Upper lobe of left lung (tissue), 6 donors: ENCODE data around the gene TMEM91. TPM values are rescaled to one million over a fixed set of nuclear protein-coding genes. Genes with fewer than 3 reads are reported as not detected.

ENCODE experiments used
- ATAC-seq, 2 donors: fragments of 200-7000 bp; cut with Tn5 transposase; one replicate each; pipeline ENCODE4 v1.9.1; 2022; ENCODE audit warnings: mild to moderate bottlenecking in 2 of 2, moderate library complexity in 2 of 2; ENCODE audit not compliant: low FRiP score in 2 of 2
- DNase-seq, 2 donors: peaks; one replicate each; pipeline ENCODE4 v3.0.0-alpha.2; 2019 to 2020
- H3K27ac ChIP-seq, 4 donors: fragments of 200-600 bp; sonication (generic); one replicate each; pipeline ENCODE4 v1.5.1; 2016 to 2019
- H3K27me3 ChIP-seq, 4 donors: fragments of 200-600 bp; sonication (generic); one replicate each; pipeline ENCODE4 v1.5.1; 2017 to 2019
- H3K36me3 ChIP-seq, 4 donors: fragments of 200-600 bp; sonication (generic); one replicate each; pipeline ENCODE4 v1.5.1; 2016 to 2019
- H3K4me1 ChIP-seq, 4 donors: fragments of 200-600 bp; sonication (generic); one replicate each; pipeline ENCODE4 v1.5.1; 2018 to 2019
- H3K4me3 ChIP-seq, 4 donors: fragments of 200-600 bp; sonication (generic); one replicate each; pipeline ENCODE4 v1.5.1; 2017 to 2019; ENCODE audit warnings: mild to moderate bottlenecking in 2 of 4, moderate library complexity in 1 of 4
- H3K9me3 ChIP-seq, 4 donors: fragments of 200-600 bp; sonication (generic); one replicate each; pipeline ENCODE4 v1.5.1; 2018 to 2019
- CTCF ChIP-seq, 6 experiments: fragments of 450-650 bp in 4 of 6; fragments of 200-600 bp in 2 of 6; sonication (generic) in 2 of 6; IDR thresholded peaks; one replicate each; pipeline ENCODE4 v1.5.1; 2016 to 2019; ENCODE audit warnings: antibody characterized with exemption in 6 of 6
- EP300 ChIP-seq, 4 donors: sonication (generic); formaldehyde crosslinking; IDR thresholded peaks; one replicate each; pipeline ENCODE4 v1.5.1; 2017; ENCODE audit warnings: antibody characterized with exemption in 4 of 4, control low read depth in 2 of 4
- POLR2A ChIP-seq, 4 donors: fragments of 450-650 bp; IDR thresholded peaks; one replicate each; pipeline ENCODE4 v1.5.1; 2016 to 2017; ENCODE audit warnings: antibody characterized with exemption in 4 of 4, mild to moderate bottlenecking in 2 of 4
- POLR2AphosphoS5 ChIP-seq, 2 donors: sonication (generic); formaldehyde crosslinking; IDR thresholded peaks; one replicate each; pipeline ENCODE4 v1.5.1; 2017; ENCODE audit warnings: antibody characterized with exemption in 2 of 2
- WGBS, 2 donors: methylation state at CpG; one replicate each; pipeline ENCODE4 v1.1.5; 2017 to 2018; 5-methylcytosine and 5-hydroxymethylcytosine counted together
- total RNA-seq, 6 donors: library from RNA; depleted of rRNA in 4 of 6; stranded (reverse); fragments of >200 nt in 4 of 6; gene quantifications; one replicate each; pipeline versions ENCODE4 v1.1.0 to v1.2.1, GENCODE V29; 2016 to 2021
- donor health status: DM: no; HTN: no; CAD: no; lungs with moderate emphysema.
- donor health status: DM: no; HTN: yes; CAD: no; lungs with severe emphysema.

The TMEM91 gene
- total RNA-seq = 10 to 100 TPM; 18.7 to 65.0 (median 29.3) TPM

DNA sequence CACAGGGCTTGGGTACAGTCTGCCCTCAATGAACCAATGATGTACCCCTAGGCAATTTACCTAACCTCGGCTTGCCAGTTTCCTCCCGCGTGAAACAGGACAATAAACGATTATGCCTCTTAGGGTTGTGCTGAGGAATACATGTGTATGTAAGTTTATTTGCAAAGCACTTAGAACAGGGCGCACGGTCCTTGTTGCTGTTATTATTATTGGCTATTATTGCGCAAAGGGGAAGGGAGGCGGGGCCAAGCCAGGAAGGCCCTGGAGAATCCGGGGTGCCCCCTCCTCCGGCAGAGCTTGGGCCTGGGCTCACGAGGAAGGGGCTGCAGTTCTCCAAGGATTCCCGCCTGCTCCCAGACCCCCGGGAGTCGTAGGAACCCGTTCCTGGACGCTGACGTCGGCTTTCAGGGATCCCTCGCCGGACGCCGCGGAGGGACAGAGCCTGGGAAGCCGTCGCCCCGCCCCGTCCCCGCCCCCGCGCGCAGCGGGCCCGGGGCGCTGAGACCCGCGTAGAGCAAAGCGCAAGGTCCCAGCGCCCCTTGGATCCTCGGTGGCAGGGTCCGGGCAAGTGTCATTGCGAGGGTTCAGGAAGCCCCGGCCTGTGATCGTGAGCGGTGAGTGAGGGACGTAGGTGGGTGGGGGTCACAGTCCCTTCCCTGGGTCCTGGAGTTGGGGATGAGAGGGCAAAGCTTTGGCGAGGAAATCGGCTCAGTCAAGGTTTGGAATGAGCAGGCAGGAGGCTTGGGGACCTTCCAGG lies at the start of gene TMEM91:
Gene TMEM91, plus strand, starts transcription at position 293 of the 757 bp plus-strand sequence. CDS start 1,777 bp downstream, outside the sequence.
- peak within 1 kb of the TSS; percentile 30 to 70 (median 64) for H3K4me3 ChIP-seq
- no peaks in the 10 kb centered on the region for H3K27me3 ChIP-seq
- no peaks in the 10 kb centered on the region for H3K36me3 ChIP-seq
- WGBS, 2 donors = 8 to 9% methylated on average over 16 to 22 of the region's 47 CpGs
- DNase-seq (peak; percentile 63 to 91), ATAC-seq (peak; percentile 61 to 79)
- H3K27ac ChIP-seq = peak within 1 kb of the TSS; percentile 76 to 92 (median 84)
- no peak for TF ChIP-seq EP300 (IDR thresholded peaks at IDR 0.05)
- peak in 1 of 4 donors; percentile 51 for TF ChIP-seq POLR2A (IDR thresholded peaks at IDR 0.05)
- no peaks in the 10 kb centered on the region for H3K9me3 ChIP-seq
- peaks cover 22 to 36% (median 27%) of the 10 kb centered on the region in 4 donors for H3K4me1 ChIP-seq

DNA sequence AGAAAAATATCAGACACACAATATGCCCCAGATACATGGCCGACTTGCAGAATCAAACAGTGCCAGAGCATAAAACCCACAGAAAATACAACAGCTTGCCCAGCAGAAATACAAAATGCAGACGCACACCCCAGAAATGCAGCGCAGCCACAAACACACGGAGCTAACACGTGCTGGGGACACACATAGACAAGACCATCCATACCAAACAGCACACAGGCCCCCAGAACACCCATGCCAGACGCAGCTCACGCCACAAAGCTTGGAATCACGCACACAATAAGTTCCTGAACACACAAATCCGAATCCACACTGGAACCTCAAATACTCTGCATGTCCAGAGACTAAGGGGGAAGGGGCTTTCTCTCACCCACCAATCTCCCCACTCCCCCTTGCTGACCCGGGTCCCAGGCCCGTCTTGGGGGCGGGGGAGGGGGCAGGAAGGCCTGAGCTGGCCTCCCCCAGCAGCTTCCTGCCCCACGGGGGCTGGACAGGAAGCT lies 49.2 kb upstream of the TMEM91 start:
- Histone ChIP-seq H3K4me3 (peak overlapping the region in 3 of 4 donors; percentile 36 to 49 (median 44)), H3K27ac (peak overlapping the region; percentile 84 to 91 (median 88)), H3K9me3 (no peaks in the 10 kb centered on the region), H3K36me3 (peaks cover 1 to 28% (median 22%) of the 10 kb centered on the region in 4 donors), H3K27me3 (no peaks in the 10 kb centered on the region), H3K4me1 (peaks cover 67 to 88% (median 75%) of the 10 kb centered on the region in 4 donors)
- no peak for TF ChIP-seq POLR2A (IDR thresholded peaks at IDR 0.05)
- TF ChIP-seq EP300 (IDR thresholded peaks at IDR 0.05) = no peak
- TF ChIP-seq POLR2AphosphoS5 (IDR thresholded peaks at IDR 0.05) = no peak
- no peak for TF ChIP-seq CTCF (IDR thresholded peaks at IDR 0.05)
- WGBS, 2 donors = 28 to 37% methylated on average over 9 to 13 of the region's 13 CpGs
- ATAC-seq (no peak), DNase-seq (no peak)

DNA sequence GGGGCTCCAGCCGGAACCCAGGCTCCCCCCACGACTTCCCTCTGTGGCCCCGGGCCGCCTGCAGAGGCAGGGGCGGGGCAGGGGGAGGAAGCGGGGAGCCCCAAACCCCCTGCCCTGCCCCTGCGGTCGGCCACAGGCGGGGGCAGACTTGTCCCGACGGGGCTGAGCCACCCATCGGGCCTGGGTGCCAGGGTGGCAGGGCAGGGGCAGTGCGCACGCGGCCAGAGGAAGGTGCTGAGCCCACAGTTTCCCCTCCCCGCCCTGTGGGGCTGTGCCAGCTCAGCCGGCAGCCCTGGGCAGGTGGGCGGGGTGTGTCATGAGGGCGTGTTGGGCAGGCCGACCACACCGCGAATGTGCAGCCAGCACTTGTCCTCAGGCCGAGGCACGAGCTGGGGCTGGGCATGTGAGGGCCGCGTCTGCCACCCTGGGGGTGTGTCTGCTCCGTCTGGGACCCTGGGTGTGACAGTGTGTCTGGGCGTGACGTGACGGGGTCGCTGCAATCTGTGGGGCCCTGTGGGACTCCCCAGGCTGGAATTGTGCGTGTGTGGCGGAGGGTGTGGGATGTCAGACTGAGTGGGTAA lies 48.7 kb upstream of the TMEM91 start:
- TF ChIP-seq POLR2A (IDR thresholded peaks at IDR 0.05) = peak in 1 of 4 donors; percentile 65
- TF ChIP-seq EP300 (IDR thresholded peaks at IDR 0.05) = peak in 1 of 4 donors; percentile 8
- TF ChIP-seq CTCF (IDR thresholded peaks at IDR 0.05) = peak in 1 of 6 experiments; percentile 18
- TF ChIP-seq POLR2AphosphoS5 (IDR thresholded peaks at IDR 0.05) = peak; percentile 64 to 75
- ATAC-seq (peak; percentile 59 to 89), DNase-seq (peak; percentile 94)
- Histone ChIP-seq H3K9me3 (no peaks in the 10 kb centered on the region), H3K36me3 (peaks cover 3 to 30% (median 22%) of the 10 kb centered on the region in 4 donors), H3K27me3 (no peaks in the 10 kb centered on the region), H3K27ac (peak overlapping the region; percentile 84 to 91 (median 88)), H3K4me1 (peaks cover 67 to 82% (median 71%) of the 10 kb centered on the region in 4 donors), H3K4me3 (peak overlapping the region in 3 of 4 donors; percentile 36 to 49 (median 44))
- WGBS, 2 donors = 20 to 26% methylated on average over 4 to 6 of the region's 33 CpGs

- Histone ChIP-seq H3K9me3 (no peaks in the 10 kb centered on the region), H3K27ac (peak overlapping the region; percentile 84 to 91 (median 88)), H3K27me3 (no peaks in the 10 kb centered on the region), H3K36me3 (peaks cover 3 to 30% (median 21%) of the 10 kb centered on the region in 4 donors), H3K4me1 (peaks cover 63 to 76% (median 66%) of the 10 kb centered on the region in 4 donors), H3K4me3 (peak overlapping the region in 3 of 4 donors; percentile 36 to 49 (median 44))
- 26% methylated on average over 5 to 22 of the region's 22 CpGs for WGBS, 2 donors
- peak in 1 of 2 donors; percentile 55 for DNase-seq
- TF ChIP-seq EP300 (IDR thresholded peaks at IDR 0.05) (no peak), POLR2A (IDR thresholded peaks at IDR 0.05) (no peak), POLR2AphosphoS5 (IDR thresholded peaks at IDR 0.05) (no peak), CTCF (IDR thresholded peaks at IDR 0.05) (no peak)
- ATAC-seq = peak; percentile 2 to 21
These were observed 48.0 kb upstream of the TMEM91 start for GRCh38 chr19:41328157-41328841.
